ENCODE measurements around the gene PTPN21.

PTPN21 gene
- 0 to 0.11 (median 0.04) reads per million in 3 experiments for total RNA-seq

DNA sequence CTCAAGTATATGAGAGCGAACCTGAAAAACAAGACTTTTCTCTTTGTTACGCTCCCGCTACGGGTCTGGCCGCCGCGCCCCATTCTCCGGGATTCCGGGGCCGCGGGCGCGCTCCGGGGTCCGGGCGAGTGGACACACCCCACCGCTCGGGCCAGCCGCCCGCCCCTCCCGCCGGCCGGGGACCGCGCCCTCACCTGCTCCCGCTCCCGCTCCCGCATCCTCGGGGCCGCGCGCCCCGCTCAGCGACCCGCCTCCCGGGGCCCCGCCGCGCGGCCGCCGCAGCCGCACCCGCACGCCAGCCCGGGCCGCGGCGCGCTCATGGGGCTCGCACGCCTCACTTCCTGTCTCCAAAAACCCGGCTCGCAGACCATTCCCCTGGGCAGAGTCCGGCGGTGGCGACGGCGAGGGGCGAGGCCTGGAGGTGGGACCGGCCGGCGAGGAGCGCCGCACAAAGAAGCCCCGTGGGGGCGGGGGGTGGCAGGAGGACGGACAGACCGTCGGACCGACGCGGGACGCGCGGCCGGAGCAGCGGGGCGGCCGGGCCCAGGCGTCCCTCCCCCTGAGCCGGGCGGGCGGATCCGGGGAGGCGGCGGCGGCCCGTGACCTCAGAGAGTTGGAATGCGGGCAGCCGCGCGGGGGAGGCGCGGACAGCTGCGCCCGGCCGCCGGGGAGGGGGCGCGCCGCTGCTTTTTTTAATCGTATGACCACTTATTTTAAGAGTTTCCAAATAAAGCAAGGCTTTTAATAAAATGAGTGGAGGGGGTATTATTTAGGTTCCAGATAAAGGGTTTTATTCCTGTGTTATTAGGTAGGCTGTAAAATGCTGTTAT lies at the start of gene PTPN21:
Gene PTPN21, minus strand, starts transcription at position 551 of the 830 bp plus-strand sequence. CDS start 4,590 bp downstream, outside the sequence.
- no peak for DNase-seq

GRCh38 chr14:88604212-88604611 lies 49.4 kb upstream of the PTPN21 start:
- DNase-seq, result no peak

GRCh38 chr14:88599761-88600439 lies 45.1 kb upstream of the PTPN21 start:
- peak; percentile 0 for DNase-seq

DNA sequence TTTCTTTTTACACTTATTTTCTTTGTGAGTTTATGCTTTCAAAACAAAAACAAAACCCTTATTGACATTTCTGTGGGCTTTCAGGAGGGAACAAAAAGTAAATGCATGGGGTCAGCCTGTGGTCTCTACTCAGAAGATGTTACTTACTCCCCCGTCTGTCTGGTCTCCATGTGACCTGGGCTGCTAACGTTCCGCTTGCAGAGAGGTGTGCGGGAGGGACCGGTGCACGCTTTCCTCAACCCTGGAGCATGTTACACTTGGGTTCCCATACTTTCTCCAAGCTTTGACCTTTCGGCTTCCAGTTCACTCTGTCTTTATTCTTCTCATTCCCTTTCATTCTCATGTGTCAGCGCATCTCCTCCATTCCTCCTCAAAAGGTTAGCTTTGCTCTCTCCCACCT lies 44.5 kb upstream of the PTPN21 start:
- no peak for DNase-seq

- no peak for DNase-seq
Observed at GRCh38 chr14:88598097-88598675, 43.4 kb upstream of the PTPN21 start.

GRCh38 chr14:88597601-88598000 lies 42.8 kb upstream of the PTPN21 start:
- no peak for DNase-seq

- no peak for DNase-seq
Observed at GRCh38 chr14:88597038-88597437, 42.2 kb upstream of the PTPN21 start.

- no peak for DNase-seq
Observed at GRCh38 chr14:88592031-88592430, 37.2 kb upstream of the PTPN21 start.

DNA sequence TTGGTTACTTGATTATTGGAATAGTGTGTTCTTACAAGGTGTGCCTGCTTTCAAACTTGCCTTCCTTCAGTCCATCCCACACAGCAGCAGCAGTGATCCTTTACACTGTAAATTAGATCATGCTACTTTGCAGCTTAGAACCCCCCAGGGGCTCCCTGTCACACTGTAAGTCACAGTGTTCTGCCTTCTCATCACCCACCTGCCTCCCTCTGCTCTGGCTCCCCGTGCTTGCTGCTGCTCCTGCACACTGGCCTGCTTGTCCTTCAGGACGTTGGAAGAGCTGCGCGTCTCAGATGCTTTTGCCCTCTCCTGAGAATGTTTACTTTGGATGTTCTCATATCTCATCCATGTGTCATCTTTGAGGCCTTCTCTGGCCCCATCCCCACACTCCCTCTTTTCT lies 35.4 kb upstream of the PTPN21 start:
- DNase-seq, result no peak

- DNase-seq, result no peak
Observed at GRCh38 chr14:88588081-88588480, 33.3 kb upstream of the PTPN21 start.

DNA sequence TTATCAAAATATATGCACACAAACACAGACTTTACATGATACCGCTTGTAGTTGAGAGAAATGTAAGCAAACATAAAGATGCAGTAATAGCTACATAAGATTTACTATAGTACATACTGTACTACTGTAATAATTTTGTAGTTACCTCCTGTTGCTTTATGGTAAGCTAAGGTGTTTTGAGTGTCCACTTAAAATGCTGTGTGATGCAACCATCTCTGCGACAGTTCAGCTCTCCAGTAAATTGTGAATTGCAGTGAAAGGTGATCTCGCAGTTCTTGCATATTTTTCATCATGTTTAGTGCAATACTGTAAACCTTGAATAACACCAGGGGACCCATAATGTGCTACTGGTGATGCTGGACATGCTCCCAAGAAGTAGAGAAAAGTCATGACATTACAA lies 29.6 kb upstream of the PTPN21 start:
- no peak for DNase-seq

DNA sequence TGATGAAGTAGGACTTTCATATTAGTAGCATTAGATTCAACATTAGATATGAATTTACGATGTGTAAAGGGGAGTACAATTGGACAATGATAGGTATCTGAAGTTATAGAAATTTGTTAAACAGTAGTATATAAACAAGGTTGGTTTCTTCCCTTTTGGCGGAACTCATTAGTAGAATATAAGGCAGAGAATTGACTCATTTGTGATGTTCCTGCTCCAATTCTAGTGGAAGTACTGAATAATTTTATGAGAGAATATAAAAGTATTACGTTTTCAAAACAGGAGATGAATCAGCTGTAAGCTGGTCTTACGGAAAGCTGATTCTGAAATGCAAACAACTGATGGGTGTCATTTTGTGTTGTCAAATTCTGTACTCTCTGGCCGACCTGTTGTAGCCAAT lies 21.4 kb upstream of the PTPN21 start:
- no peak for DNase-seq

- no peak for DNase-seq
Observed at GRCh38 chr14:88572117-88572516, 17.3 kb upstream of the PTPN21 start.

DNA sequence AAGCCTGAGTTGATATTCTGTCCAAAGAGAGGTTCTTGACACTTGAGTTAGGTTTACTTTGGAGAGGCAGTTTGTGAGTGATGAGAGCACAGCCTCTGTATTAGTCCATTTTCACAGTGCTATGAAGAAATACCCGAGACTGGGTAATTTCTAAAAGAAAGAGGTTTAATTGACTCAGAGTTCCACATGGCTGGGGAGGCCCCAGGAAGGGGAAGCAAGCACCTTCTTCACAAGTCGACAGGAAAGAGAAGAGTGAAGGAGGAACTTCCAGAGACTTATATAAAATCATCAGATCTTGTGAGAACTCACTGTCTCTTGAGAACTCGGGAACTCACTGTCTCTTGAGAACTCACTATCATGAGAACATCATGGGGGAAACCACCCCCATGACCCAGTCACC lies 13.4 kb upstream of the PTPN21 start:
- DNase-seq, result no peak

DNA sequence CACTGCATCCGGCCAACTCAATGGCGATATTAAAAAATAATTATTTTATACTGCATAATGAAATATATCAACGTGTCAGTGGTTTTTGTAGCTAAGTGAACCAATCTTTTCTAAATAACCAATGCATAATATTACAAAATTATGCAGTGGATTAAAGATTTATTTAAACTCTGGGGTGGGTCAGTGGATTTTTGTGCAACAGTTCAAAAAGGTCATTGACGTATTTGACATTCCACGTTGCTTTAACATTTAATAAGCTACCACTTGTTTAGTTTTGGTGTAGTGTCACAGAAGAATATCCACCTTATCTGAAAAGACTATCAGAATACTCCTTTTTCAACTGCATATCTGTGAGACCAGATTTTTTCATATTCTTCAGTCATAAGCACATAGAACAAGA lies 10.6 kb upstream of the PTPN21 start:
- DNase-seq, result no peak

GRCh38 chr14:88563845-88564244 lies 9.0 kb upstream of the PTPN21 start:
- DNase-seq, result no peak

- DNase-seq, result peak; percentile 87
Observed at GRCh38 chr14:88562831-88563686, 8.3 kb upstream of the PTPN21 start, which contains the start of gene ZC3H14. Gene ZC3H14 (plus strand): TSS chr14:88563037. CDS start chr14:88563134, 97 bp downstream.

GRCh38 chr14:88562532-88562830 lies 7.7 kb upstream of the PTPN21 start:
- no peak for DNase-seq

GRCh38 chr14:88559852-88560251 lies 5.0 kb upstream of the PTPN21 start:
- no peak for DNase-seq

GRCh38 chr14:88556581-88556980 lies 1.8 kb upstream of the PTPN21 start:
- DNase-seq, result no peak

- DNase-seq, result no peak
Observed at GRCh38 chr14:88553886-88554456, 836 bp downstream of the PTPN21 start.

GRCh38 chr14:88552876-88553275 lies 1.9 kb downstream of the PTPN21 start:
- DNase-seq, result no peak

All from central memory CD4-positive, alpha-beta T cell (primary cell).